C4-2B (cell line): ENCODE results near the gene SLC41A1.

Experiments used
- H3K27ac ChIP-seq: fragments of 450-650 bp; 2 replicates; pipeline ENCODE4 v1.5.1; 2017
- ZFX ChIP-seq: fragments of 450-650 bp; IDR thresholded peaks from 2 replicates; pipeline ENCODE4 v1.6.1; 2017
- TF ChIP-seq, protein P1 (sequence below): fragments of 450-650 bp; conservative IDR thresholded peaks from 2 replicates; pipeline ENCODE4 v1.5.1; 2017; ENCODE audit warnings: mild to moderate bottlenecking

The SLC41A1 gene

GRCh38 chr1:205849619-205850355 lies 36.8 kb upstream of the SLC41A1 start, which contains the start of gene PM20D1:
Gene PM20D1, minus strand, starts transcription at chr1:205850132. Its CDS starts 60 bp downstream, at chr1:205850072.
- TF ChIP-seq ZFX = no peak
- TF ChIP-seq, protein P1, sequence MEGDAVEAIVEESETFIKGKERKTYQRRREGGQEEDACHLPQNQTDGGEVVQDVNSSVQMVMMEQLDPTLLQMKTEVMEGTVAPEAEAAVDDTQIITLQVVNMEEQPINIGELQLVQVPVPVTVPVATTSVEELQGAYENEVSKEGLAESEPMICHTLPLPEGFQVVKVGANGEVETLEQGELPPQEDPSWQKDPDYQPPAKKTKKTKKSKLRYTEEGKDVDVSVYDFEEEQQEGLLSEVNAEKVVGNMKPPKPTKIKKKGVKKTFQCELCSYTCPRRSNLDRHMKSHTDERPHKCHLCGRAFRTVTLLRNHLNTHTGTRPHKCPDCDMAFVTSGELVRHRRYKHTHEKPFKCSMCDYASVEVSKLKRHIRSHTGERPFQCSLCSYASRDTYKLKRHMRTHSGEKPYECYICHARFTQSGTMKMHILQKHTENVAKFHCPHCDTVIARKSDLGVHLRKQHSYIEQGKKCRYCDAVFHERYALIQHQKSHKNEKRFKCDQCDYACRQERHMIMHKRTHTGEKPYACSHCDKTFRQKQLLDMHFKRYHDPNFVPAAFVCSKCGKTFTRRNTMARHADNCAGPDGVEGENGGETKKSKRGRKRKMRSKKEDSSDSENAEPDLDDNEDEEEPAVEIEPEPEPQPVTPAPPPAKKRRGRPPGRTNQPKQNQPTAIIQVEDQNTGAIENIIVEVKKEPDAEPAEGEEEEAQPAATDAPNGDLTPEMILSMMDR = no peak
- H3K27ac ChIP-seq = no peak within 1 kb of the TSS

DNA sequence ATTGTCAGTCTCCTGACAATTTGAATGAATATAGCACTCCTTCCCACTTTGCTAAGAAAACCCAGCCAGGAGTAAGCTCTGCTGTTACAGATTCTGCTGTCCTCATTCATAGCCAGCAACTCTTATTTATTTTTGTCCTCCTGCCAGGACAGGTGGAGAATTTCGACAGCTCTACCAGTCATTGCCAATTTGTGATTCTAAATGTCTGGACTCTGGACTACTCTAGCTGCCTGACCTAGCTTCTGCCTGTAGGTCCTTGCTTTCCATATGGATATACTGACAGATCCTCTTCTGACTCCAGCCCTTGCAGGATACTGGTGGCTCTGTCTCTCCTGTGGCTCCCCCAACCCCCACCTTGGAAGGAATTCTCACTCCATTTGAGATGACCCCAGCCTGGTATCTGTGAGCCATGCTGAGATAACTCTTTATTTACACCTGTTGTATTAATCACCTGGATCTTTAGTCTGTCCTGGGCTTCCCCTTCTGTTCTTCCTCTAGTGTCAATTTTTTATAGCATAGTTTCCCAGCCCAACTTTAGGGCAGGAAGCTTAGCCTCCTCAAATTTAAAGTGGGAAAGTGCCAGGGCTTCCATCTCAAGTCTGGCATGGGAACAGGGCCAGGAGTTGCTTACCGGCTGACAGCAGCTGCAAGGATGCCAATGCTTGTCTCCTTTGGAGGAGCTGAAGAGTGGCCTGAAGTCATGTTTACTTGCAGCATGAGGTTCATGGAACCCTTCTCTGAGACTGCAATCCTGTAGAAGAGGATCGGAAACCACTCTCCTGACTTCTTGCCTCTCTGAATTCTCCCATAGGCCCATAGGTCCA lies 30.2 kb upstream of the SLC41A1 start:
- TF ChIP-seq, protein P1 = no peak
- TF ChIP-seq ZFX = no peak
- peak overlapping the region; percentile 12; the same call in 1 of the 2 replicates for H3K27ac ChIP-seq

DNA sequence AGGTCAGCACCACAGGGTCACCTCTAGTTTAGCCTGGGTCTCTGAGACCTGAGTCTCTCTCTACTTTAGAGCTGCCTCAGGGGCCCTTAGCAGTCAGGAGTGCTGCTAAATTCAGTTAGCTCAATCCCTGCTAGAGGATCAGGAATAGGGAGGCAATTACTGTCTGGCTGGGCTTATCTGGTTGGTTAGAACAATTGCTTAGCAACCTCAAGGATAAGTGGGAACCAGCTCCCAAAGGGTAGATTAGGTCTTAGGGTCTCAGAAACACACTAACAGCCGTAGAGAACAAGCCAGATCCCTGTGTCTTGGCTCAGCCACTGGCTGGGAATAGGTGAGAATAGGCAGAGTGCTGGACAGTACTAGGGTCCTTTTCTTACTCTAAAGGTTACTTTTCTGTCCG lies 29.2 kb upstream of the SLC41A1 start:
- no peak for TF ChIP-seq ZFX
- TF ChIP-seq, protein P1 = no peak
- no peak overlapping the region for H3K27ac ChIP-seq

- H3K27ac ChIP-seq = no peak overlapping the region
- TF ChIP-seq, protein P1 = no peak
- TF ChIP-seq ZFX = no peak
Observed at GRCh38 chr1:205840146-205840923, 27.3 kb upstream of the SLC41A1 start.

- no peak overlapping the region for H3K27ac ChIP-seq
- TF ChIP-seq, protein P1 = no peak
Observed at GRCh38 chr1:205837382-205837970, 24.5 kb upstream of the SLC41A1 start.

DNA sequence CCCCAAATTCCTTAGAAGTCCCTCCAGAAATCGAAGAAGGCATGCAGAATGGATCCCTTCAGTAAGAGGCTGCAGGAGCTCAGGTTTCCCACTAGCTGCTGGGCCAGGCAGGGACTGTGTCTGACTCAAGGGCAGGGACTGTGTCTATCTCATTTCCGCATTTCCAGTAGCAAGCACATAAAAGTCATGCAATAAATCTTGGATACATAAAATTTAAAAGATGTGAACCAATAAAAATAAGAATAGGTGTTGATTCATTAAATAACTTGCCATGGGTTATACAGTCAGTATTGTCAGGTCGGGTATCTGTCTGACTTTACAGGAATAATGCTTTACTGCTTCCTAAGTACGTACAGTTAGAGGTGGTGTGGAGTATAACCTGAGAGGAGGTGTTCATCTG lies 21.8 kb upstream of the SLC41A1 start:
- no peak overlapping the region for H3K27ac ChIP-seq
- TF ChIP-seq, protein P1 = no peak
- TF ChIP-seq ZFX = no peak
